Measurements from ENCODE around the gene CD59. TPM values are rescaled to one million over a fixed set of nuclear protein-coding genes. Genes with fewer than 3 reads are reported as not detected.

CD59 gene
- total RNA-seq, 1 donor from 2014 or later, result 789 TPM

DNA sequence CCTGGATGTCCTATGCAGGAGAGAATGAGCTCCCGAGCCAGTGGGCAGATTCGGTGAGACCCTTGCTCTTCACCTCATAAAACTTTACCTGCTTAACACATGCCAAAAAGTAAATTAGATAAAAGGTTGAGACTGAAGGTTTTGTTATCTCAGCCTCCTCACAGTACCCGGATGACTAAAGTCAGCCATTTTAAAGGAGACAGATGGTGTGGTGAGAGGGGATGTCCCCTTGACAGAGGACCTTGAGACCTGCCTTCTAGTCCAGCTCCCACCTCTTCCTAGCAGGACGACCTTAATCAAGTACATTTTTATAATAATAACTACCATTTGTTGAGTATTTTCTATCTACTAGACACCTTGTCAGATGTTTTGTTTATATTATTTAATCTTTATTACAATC is 75.3 kb downstream of the CD59 start:
- Histone ChIP-seq H3K4me1 (no peaks in the 10 kb centered on the region), H3K4me3 (no peak overlapping the region), H3K36me3 (no peaks in the 10 kb centered on the region), H3K27me3 (ENCODE audit: low read depth) (no peaks in the 10 kb centered on the region), H3K9me3 (replicated peaks) (no peaks in the 10 kb centered on the region), H3K27ac (replicated peaks) (no peak overlapping the region)
- DNase-seq, result no peak
- intact Hi-C loops (cut with micrococcal nuclease), result no loop called here
- TF ChIP-seq, protein P1, sequence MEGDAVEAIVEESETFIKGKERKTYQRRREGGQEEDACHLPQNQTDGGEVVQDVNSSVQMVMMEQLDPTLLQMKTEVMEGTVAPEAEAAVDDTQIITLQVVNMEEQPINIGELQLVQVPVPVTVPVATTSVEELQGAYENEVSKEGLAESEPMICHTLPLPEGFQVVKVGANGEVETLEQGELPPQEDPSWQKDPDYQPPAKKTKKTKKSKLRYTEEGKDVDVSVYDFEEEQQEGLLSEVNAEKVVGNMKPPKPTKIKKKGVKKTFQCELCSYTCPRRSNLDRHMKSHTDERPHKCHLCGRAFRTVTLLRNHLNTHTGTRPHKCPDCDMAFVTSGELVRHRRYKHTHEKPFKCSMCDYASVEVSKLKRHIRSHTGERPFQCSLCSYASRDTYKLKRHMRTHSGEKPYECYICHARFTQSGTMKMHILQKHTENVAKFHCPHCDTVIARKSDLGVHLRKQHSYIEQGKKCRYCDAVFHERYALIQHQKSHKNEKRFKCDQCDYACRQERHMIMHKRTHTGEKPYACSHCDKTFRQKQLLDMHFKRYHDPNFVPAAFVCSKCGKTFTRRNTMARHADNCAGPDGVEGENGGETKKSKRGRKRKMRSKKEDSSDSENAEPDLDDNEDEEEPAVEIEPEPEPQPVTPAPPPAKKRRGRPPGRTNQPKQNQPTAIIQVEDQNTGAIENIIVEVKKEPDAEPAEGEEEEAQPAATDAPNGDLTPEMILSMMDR (IDR thresholded peaks at IDR 0.05; ENCODE audit: borderline replicate concordance), result no peak

GRCh38 chr11:33659370-33660139 is 76.7 kb downstream of the CD59 start:
- Histone ChIP-seq H3K4me3 (no peak overlapping the region), H3K36me3 (no peaks in the 10 kb centered on the region), H3K9me3 (replicated peaks) (no peaks in the 10 kb centered on the region), H3K27me3 (ENCODE audit: low read depth) (no peaks in the 10 kb centered on the region), H3K4me1 (no peaks in the 10 kb centered on the region), H3K27ac (replicated peaks) (no peak overlapping the region)
- intact Hi-C loops (cut with micrococcal nuclease), result no loop called here
- DNase-seq, result no peak
- TF ChIP-seq, protein P1 (IDR thresholded peaks at IDR 0.05; ENCODE audit: borderline replicate concordance), result no peak

DNA sequence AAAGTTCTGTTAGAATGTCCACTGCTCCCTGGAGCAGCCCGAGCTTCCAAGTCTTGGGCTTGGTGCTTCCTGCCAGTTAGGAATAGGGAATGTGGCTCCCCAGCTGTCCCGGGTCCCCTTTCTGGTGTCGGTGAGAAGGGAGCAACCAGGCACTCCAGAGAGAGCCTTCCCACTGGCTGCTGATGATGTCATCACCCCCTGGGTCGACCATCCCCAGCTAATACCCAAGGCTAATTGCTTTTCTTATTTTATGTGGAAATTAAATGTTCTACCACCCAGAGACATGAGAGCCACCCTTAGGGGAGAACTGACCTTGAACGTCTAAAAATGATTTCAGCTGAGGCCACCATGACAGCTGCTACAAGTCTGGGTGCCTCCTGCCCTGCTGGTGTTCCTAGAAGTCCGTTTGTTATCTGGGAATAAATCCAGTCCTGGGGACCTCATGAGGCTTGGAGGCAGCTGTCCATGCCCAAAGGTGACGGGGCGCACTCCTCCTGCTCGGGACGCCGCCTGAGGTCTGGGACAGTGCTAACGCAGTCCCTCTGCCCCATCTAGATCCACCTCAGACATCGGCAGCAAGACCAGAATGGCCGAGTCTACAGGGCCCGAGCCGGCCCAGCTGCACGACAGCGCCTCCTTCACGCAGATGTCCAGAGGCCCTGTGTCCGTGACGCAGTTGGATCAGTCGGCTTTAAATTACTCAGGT is 77.9 kb downstream of the CD59 start:
- Histone ChIP-seq H3K4me3 (no peak overlapping the region), H3K9me3 (replicated peaks) (no peaks in the 10 kb centered on the region), H3K27me3 (ENCODE audit: low read depth) (no peaks in the 10 kb centered on the region), H3K36me3 (no peaks in the 10 kb centered on the region), H3K27ac (replicated peaks) (no peak overlapping the region), H3K4me1 (peaks cover under 1% of the 10 kb centered on the region)
- no peak for DNase-seq
- TF ChIP-seq, protein P1 (IDR thresholded peaks at IDR 0.05; ENCODE audit: borderline replicate concordance), result no peak
- intact Hi-C loops (cut with micrococcal nuclease), result no loop called here

DNA sequence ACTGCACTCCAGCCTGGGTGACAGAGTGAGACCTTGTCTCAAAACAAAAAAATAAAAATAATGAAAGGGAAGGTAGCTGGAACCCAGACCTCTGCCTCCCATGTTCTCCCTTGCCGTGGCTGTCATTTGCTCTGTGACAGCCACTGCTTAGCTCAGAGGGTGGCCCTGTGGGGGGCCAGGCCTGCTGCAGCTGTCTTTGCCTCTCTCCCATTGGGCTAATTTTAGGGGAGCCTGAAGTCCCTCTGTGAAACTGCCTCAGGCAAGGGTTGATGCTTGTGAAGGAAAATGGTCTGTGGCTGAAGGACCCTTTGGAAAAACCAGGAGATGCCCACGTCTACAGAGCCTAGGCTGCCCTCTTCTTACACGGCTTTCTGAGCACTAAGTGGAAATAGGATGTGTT is 78.5 kb downstream of the CD59 start:
- Histone ChIP-seq H3K4me1 (peaks cover 6% of the 10 kb centered on the region), H3K9me3 (replicated peaks) (no peaks in the 10 kb centered on the region), H3K4me3 (no peak overlapping the region), H3K36me3 (no peaks in the 10 kb centered on the region), H3K27ac (replicated peaks) (no peak overlapping the region), H3K27me3 (ENCODE audit: low read depth) (no peaks in the 10 kb centered on the region)
- DNase-seq, result no peak
- TF ChIP-seq, protein P1 (IDR thresholded peaks at IDR 0.05; ENCODE audit: borderline replicate concordance), result no peak
- intact Hi-C loops (cut with micrococcal nuclease), result no loop called here

- DNase-seq, result no peak
Observed at GRCh38 chr11:33656768-33657167, 79.5 kb downstream of the CD59 start.

More at GRCh38 chr11:33656768-33657167, 79.5 kb downstream of the CD59 start:
- peaks cover 16% of the 10 kb centered on the region for H3K4me1 ChIP-seq
- H3K36me3 ChIP-seq, result no peaks in the 10 kb centered on the region
- H3K4me3 ChIP-seq, result no peak overlapping the region
- intact Hi-C loops (cut with micrococcal nuclease), result no loop called here
- no peaks in the 10 kb centered on the region for H3K9me3 ChIP-seq (replicated peaks)
- no peak overlapping the region for H3K27ac ChIP-seq (replicated peaks)
- TF ChIP-seq, protein P1 (IDR thresholded peaks at IDR 0.05; ENCODE audit: borderline replicate concordance), result no peak
- no peaks in the 10 kb centered on the region for H3K27me3 ChIP-seq (ENCODE audit: low read depth)

Data from left ventricle myocardium inferior (tissue), 1 donor.